PFSK-1 (cell line): ENCODE measurements around the gene SPAG6.

Source experiments
- POLR2AphosphoS5 ChIP-seq: IDR thresholded peaks from 2 replicates; pipeline ENCODE4 v1.6.1; 2012; ENCODE audit warnings: low read depth, mild to moderate bottlenecking, control low read depth, low read length, moderate library complexity
- SIN3A ChIP-seq: IDR thresholded peaks from 2 replicates; pipeline ENCODE4 v1.6.1; 2012; ENCODE audit warnings: mild to moderate bottlenecking, low read length, moderate library complexity, borderline replicate concordance; ENCODE audit not compliant: insufficient read depth

GRCh38 chr10:22442063-22442462, 96.8 kb downstream of the SPAG6 start:
- no peak for TF ChIP-seq SIN3A
- TF ChIP-seq POLR2AphosphoS5, result no peak
